ENCODE measurements around the gene CRB2.

Gene CRB2

GRCh38 chr9:123387686-123388085 is 31.7 kb downstream of the CRB2 start:
- TF ChIP-seq ARNTL (CRISPR knock-in tag; IDR thresholded peaks at IDR 0.05; ENCODE audit: borderline replicate concordance, low read depth) (no peak), POU6F1 (CRISPR knock-in tag; IDR thresholded peaks at IDR 0.05; ENCODE audit: borderline replicate concordance, low read depth) (no peak), CSDC2 (CRISPR knock-in tag; IDR thresholded peaks at IDR 0.05) (no peak), PATZ1 (CRISPR knock-in tag; IDR thresholded peaks at IDR 0.05; ENCODE audit: borderline replicate concordance) (no peak), ZFP30 (CRISPR knock-in tag; IDR thresholded peaks at IDR 0.05) (no peak), CREB5 (CRISPR knock-in tag; IDR thresholded peaks at IDR 0.05; ENCODE audit: low read depth) (no peak), RARB (CRISPR knock-in tag; IDR thresholded peaks at IDR 0.05) (no peak), ZC3H10 (CRISPR knock-in tag; IDR thresholded peaks at IDR 0.05) (no peak), ISL1 (CRISPR knock-in tag; IDR thresholded peaks at IDR 0.05) (no peak)
- no peak for ATAC-seq

GRCh38 chr9:123389070-123389469 is 33.1 kb downstream of the CRB2 start:
- no peak for TF ChIP-seq RARB (CRISPR knock-in tag; IDR thresholded peaks at IDR 0.05)
- TF ChIP-seq TCF4 (CRISPR knock-in tag; IDR thresholded peaks at IDR 0.05; ENCODE audit: borderline replicate concordance): no peak
- no peak for TF ChIP-seq ESRRG (CRISPR knock-in tag; IDR thresholded peaks at IDR 0.05)
- TF ChIP-seq BACH2 (CRISPR knock-in tag; IDR thresholded peaks at IDR 0.05; ENCODE audit: borderline replicate concordance): no peak
- no peak for TF ChIP-seq PPARA (CRISPR knock-in tag; IDR thresholded peaks at IDR 0.05; ENCODE audit: borderline replicate concordance)
- no peak for TF ChIP-seq ISL1 (CRISPR knock-in tag; IDR thresholded peaks at IDR 0.05)
- no peak for TF ChIP-seq ZFP3 (CRISPR knock-in tag; IDR thresholded peaks at IDR 0.05)
- no peak for TF ChIP-seq CREB5 (CRISPR knock-in tag; IDR thresholded peaks at IDR 0.05; ENCODE audit: low read depth)
- TF ChIP-seq ZNF565 (CRISPR knock-in tag; conservative IDR thresholded peaks at IDR 0.05; ENCODE audit: low read depth): no peak
- TF ChIP-seq ZC3H10 (CRISPR knock-in tag; IDR thresholded peaks at IDR 0.05): no peak
- no peak for TF ChIP-seq TOX (CRISPR knock-in tag; IDR thresholded peaks at IDR 0.05; ENCODE audit: borderline replicate concordance)
- no peak for TF ChIP-seq ZFP30 (CRISPR knock-in tag; IDR thresholded peaks at IDR 0.05)
- TF ChIP-seq ZNF70 (CRISPR knock-in tag; IDR thresholded peaks at IDR 0.05): no peak
- TF ChIP-seq POU6F1 (CRISPR knock-in tag; IDR thresholded peaks at IDR 0.05; ENCODE audit: borderline replicate concordance, low read depth): no peak
- no peak for TF ChIP-seq ZNF8 (CRISPR knock-in tag; IDR thresholded peaks at IDR 0.05)
- no peak for TF ChIP-seq CSRNP3 (CRISPR knock-in tag; IDR thresholded peaks at IDR 0.05)
- no peak for TF ChIP-seq SNAI2 (CRISPR knock-in tag; IDR thresholded peaks at IDR 0.05)
- no peak for ATAC-seq

- no peak for ATAC-seq
- TF ChIP-seq TSHZ2 (CRISPR knock-in tag; IDR thresholded peaks at IDR 0.05) (no peak), PPARA (CRISPR knock-in tag; IDR thresholded peaks at IDR 0.05; ENCODE audit: borderline replicate concordance) (no peak), TCF4 (CRISPR knock-in tag; IDR thresholded peaks at IDR 0.05; ENCODE audit: borderline replicate concordance) (no peak), ZNF565 (CRISPR knock-in tag; conservative IDR thresholded peaks at IDR 0.05; ENCODE audit: low read depth) (no peak), SNAI2 (CRISPR knock-in tag; IDR thresholded peaks at IDR 0.05) (no peak), RARB (CRISPR knock-in tag; IDR thresholded peaks at IDR 0.05) (no peak), ZFP3 (CRISPR knock-in tag; IDR thresholded peaks at IDR 0.05) (no peak), POU6F1 (CRISPR knock-in tag; IDR thresholded peaks at IDR 0.05; ENCODE audit: borderline replicate concordance, low read depth) (no peak), ESRRG (CRISPR knock-in tag; IDR thresholded peaks at IDR 0.05) (no peak), ZC3H10 (CRISPR knock-in tag; IDR thresholded peaks at IDR 0.05) (no peak)
These were observed 33.7 kb downstream of the CRB2 start for GRCh38 chr9:123389698-123390097.
